Left renal pelvis (tissue), 4 donors: ENCODE results near the gene FLNA. TPM values are rescaled to one million over a fixed set of nuclear protein-coding genes. Genes with fewer than 3 reads are reported as not detected.
A peak's percentile ranks its signal among the peaks of the same experiment; 100 is the strongest.

Experiments used
- DNase-seq, 4 donors: peaks; one replicate each; pipeline ENCODE4 v3.0.0-alpha.2; 2013; ENCODE audit warnings: low read depth in 4 of 4, low spot score in 3 of 4
- polyA plus RNA-seq, 4 donors: library from polyadenylated mRNA; unstranded; fragments of 120-200 nt; gene quantifications; one replicate each; pipeline ENCODE4 v1.2.1, GENCODE V29; 2013; ENCODE audit not compliant: insufficient read length in 4 of 4

The FLNA gene
- polyA plus RNA-seq, 4 donors: 390 to 584 (median 487) TPM

GRCh38 chrX:154378059-154378798, 3.8 kb upstream of the FLNA start:
- no peak for DNase-seq

GRCh38 chrX:154376774-154377173, 2.3 kb upstream of the FLNA start:
- no peak for DNase-seq

GRCh38 chrX:154375156-154375504, 696 bp upstream of the FLNA start:
- no peak for DNase-seq

- no peak for DNase-seq
Measured at GRCh38 chrX:154373340-154374306, 811 bp downstream of the FLNA start.

GRCh38 chrX:154372612-154373022, 1.8 kb downstream of the FLNA start:
- no peak for DNase-seq

GRCh38 chrX:154371789-154372300, 2.6 kb downstream of the FLNA start:
- no peak for DNase-seq

- DNase-seq: peak; percentile 72 to 84 (median 78)
Measured at GRCh38 chrX:154371017-154371788, 3.2 kb downstream of the FLNA start.

GRCh38 chrX:154370300-154371016, 4.0 kb downstream of the FLNA start:
- no peak for DNase-seq

GRCh38 chrX:154369449-154370299, 4.8 kb downstream of the FLNA start:
- DNase-seq: peak; percentile 60 to 79 (median 68)

GRCh38 chrX:154368630-154369448, 5.6 kb downstream of the FLNA start:
- DNase-seq: no peak

- no peak for DNase-seq
Measured at GRCh38 chrX:154367474-154368308, 6.7 kb downstream of the FLNA start.

GRCh38 chrX:154366666-154367055, 7.8 kb downstream of the FLNA start:
- no peak for DNase-seq

- DNase-seq: no peak
Measured at GRCh38 chrX:154365997-154366665, 8.3 kb downstream of the FLNA start.

- no peak for DNase-seq
Measured at GRCh38 chrX:154365052-154365600, 9.3 kb downstream of the FLNA start.

GRCh38 chrX:154363706-154364439, 10.6 kb downstream of the FLNA start:
- DNase-seq: no peak
